Activated CD8-positive, alpha-beta memory T cell treated with anti-CD3 and anti-CD28 coated beads, Interleukin-2, amount 10 ng/mL, durations not matched to agents 7 days and 5 days (primary cell): Measurements from ENCODE around the gene ME1. TPM values are rescaled to one million over a fixed set of nuclear protein-coding genes. Genes with fewer than 3 reads are reported as not detected.

Experiments used
- ATAC-seq: fragments of 150-1000 bp; cut with Tn5 transposase; one replicate; pipeline ENCODE4 v1.10.0; 2021; ENCODE audit warnings: moderate library complexity
- CTCF ChIA-PET: fragments of 350-600 bp; sonication (Branson Sonifier 250); formaldehyde crosslinking; loops from one replicate; lab custom pipeline; 2021; ENCODE audit warnings: antibody characterized with exemption; lab: Charles Lee
- DNase-seq: peaks from one replicate; pipeline ENCODE4 v3.0.0-alpha.2; 2020
- H3K27ac Mint-ChIP-seq: one replicate; pipeline ENCODE4 v1.8.0; 2021; ENCODE audit warnings: mild to moderate bottlenecking, mixed read lengths
- H3K27me3 Mint-ChIP-seq: one replicate; pipeline ENCODE4 v1.8.0; 2021; ENCODE audit warnings: mixed read lengths
- H3K36me3 Mint-ChIP-seq: one replicate; pipeline ENCODE4 v1.8.0; 2021; ENCODE audit warnings: mild to moderate bottlenecking, mixed read lengths
- H3K4me1 Mint-ChIP-seq: one replicate; pipeline ENCODE4 v1.8.0; 2021; ENCODE audit warnings: mixed read lengths
- H3K4me3 Mint-ChIP-seq: one replicate; pipeline ENCODE4 v1.8.0; 2021; ENCODE audit warnings: mild to moderate bottlenecking, moderate library complexity, mixed read lengths
- H3K9me3 Mint-ChIP-seq: one replicate; pipeline ENCODE4 v1.8.0; 2022; ENCODE audit warnings: low read depth, mixed read lengths
- total RNA-seq, 2 experiments: library from RNA; stranded (reverse); gene quantifications; one replicate each; pipeline ENCODE4 v1.2.3, GENCODE V29; 2021

Gene ME1
- total RNA-seq = under 1 TPM; 0.14 to 0.20 TPM

GRCh38 chr6:83430611-83431544, at the start of gene ME1:
ME1 (minus strand) TSS chr6:83431051; CDS start chr6:83430954, 97 bp downstream.
- CTCF ChIA-PET = no interaction called here
- Mint-ChIP-seq H3K4me1 (peaks cover 3% of the 10 kb centered on the region), H3K4me3 (no peak within 1 kb of the TSS), H3K27me3 (peaks cover 25% of the 10 kb centered on the region), H3K9me3 (no peaks in the 10 kb centered on the region), H3K27ac (no peak within 1 kb of the TSS), H3K36me3 (no peaks in the 10 kb centered on the region)
- DNase-seq (peak; percentile 45), ATAC-seq (peak; percentile 64)

GRCh38 chr6:83480470-83480869, 49.6 kb upstream of the ME1 start:
- DNase-seq (no peak), ATAC-seq (no peak)
- H3K4me3 Mint-ChIP-seq = no peak overlapping the region
- CTCF ChIA-PET = no interaction called here
- H3K27me3 Mint-ChIP-seq = no peaks in the 10 kb centered on the region
- no peaks in the 10 kb centered on the region for H3K36me3 Mint-ChIP-seq
- no peak overlapping the region for H3K27ac Mint-ChIP-seq
- no peaks in the 10 kb centered on the region for H3K4me1 Mint-ChIP-seq
- H3K9me3 Mint-ChIP-seq = no peaks in the 10 kb centered on the region

GRCh38 chr6:83479389-83479788, 48.5 kb upstream of the ME1 start:
- Mint-ChIP-seq H3K9me3 (no peaks in the 10 kb centered on the region), H3K27ac (no peak overlapping the region), H3K27me3 (no peaks in the 10 kb centered on the region), H3K4me1 (no peaks in the 10 kb centered on the region), H3K36me3 (no peaks in the 10 kb centered on the region), H3K4me3 (no peak overlapping the region)
- DNase-seq = no peak
- no peak for ATAC-seq
- CTCF ChIA-PET = no interaction called here

- CTCF ChIA-PET = no interaction called here
- H3K27me3 Mint-ChIP-seq = no peaks in the 10 kb centered on the region
- ATAC-seq = no peak
Observed at GRCh38 chr6:83476971-83477370, 46.1 kb upstream of the ME1 start.

GRCh38 chr6:83474309-83474708, 43.5 kb upstream of the ME1 start:
- CTCF ChIA-PET = no interaction called here
- Mint-ChIP-seq H3K4me1 (no peaks in the 10 kb centered on the region), H3K27me3 (peaks cover 5% of the 10 kb centered on the region), H3K27ac (no peak overlapping the region), H3K9me3 (no peaks in the 10 kb centered on the region), H3K4me3 (no peak overlapping the region), H3K36me3 (no peaks in the 10 kb centered on the region)
- DNase-seq = no peak
- ATAC-seq = no peak

More at GRCh38 chr6:83476971-83477370, 46.1 kb upstream of the ME1 start:
- no peak for DNase-seq
- H3K4me1 Mint-ChIP-seq = no peaks in the 10 kb centered on the region
- no peaks in the 10 kb centered on the region for H3K9me3 Mint-ChIP-seq
- H3K27ac Mint-ChIP-seq = no peak overlapping the region
- H3K36me3 Mint-ChIP-seq = no peaks in the 10 kb centered on the region
- no peak overlapping the region for H3K4me3 Mint-ChIP-seq

- H3K27me3 Mint-ChIP-seq = peaks cover 7% of the 10 kb centered on the region
- H3K9me3 Mint-ChIP-seq = no peaks in the 10 kb centered on the region
- H3K4me3 Mint-ChIP-seq = no peak overlapping the region
- H3K36me3 Mint-ChIP-seq = no peaks in the 10 kb centered on the region
- CTCF ChIA-PET = no interaction called here
- no peak for ATAC-seq
- no peak for DNase-seq
- no peaks in the 10 kb centered on the region for H3K4me1 Mint-ChIP-seq
- H3K27ac Mint-ChIP-seq = no peak overlapping the region
Observed at GRCh38 chr6:83472767-83473166, 41.9 kb upstream of the ME1 start.

- peaks cover 11% of the 10 kb centered on the region for H3K27me3 Mint-ChIP-seq
Observed at GRCh38 chr6:83470587-83470986, 39.7 kb upstream of the ME1 start.

GRCh38 chr6:83470001-83470400, 39.1 kb upstream of the ME1 start:
- CTCF ChIA-PET = no interaction called here
- Mint-ChIP-seq H3K4me1 (no peaks in the 10 kb centered on the region), H3K9me3 (no peaks in the 10 kb centered on the region), H3K4me3 (no peak overlapping the region), H3K36me3 (no peaks in the 10 kb centered on the region), H3K27ac (no peak overlapping the region), H3K27me3 (peaks cover 11% of the 10 kb centered on the region)
- no peak for DNase-seq
- ATAC-seq = no peak

More at GRCh38 chr6:83470587-83470986, 39.7 kb upstream of the ME1 start:
- DNase-seq (no peak), ATAC-seq (no peak)
- CTCF ChIA-PET = no interaction called here
- Mint-ChIP-seq H3K4me1 (no peaks in the 10 kb centered on the region), H3K9me3 (no peaks in the 10 kb centered on the region), H3K27ac (no peak overlapping the region), H3K4me3 (no peak overlapping the region), H3K36me3 (no peaks in the 10 kb centered on the region)

GRCh38 chr6:83467620-83468036, 36.8 kb upstream of the ME1 start:
- DNase-seq = no peak
- Mint-ChIP-seq H3K4me3 (no peak overlapping the region), H3K4me1 (no peaks in the 10 kb centered on the region), H3K36me3 (no peaks in the 10 kb centered on the region), H3K27me3 (peaks cover 11% of the 10 kb centered on the region), H3K27ac (no peak overlapping the region), H3K9me3 (no peaks in the 10 kb centered on the region)
- CTCF ChIA-PET = no interaction called here
- ATAC-seq = no peak

GRCh38 chr6:83466328-83466727, 35.5 kb upstream of the ME1 start:
- Mint-ChIP-seq H3K36me3 (no peaks in the 10 kb centered on the region), H3K4me1 (no peaks in the 10 kb centered on the region), H3K4me3 (no peak overlapping the region), H3K27ac (no peak overlapping the region), H3K27me3 (peaks cover 11% of the 10 kb centered on the region), H3K9me3 (no peaks in the 10 kb centered on the region)
- CTCF ChIA-PET = no interaction called here
- ATAC-seq = no peak
- DNase-seq = no peak

- ATAC-seq (no peak), DNase-seq (no peak)
- no peak overlapping the region for H3K4me3 Mint-ChIP-seq
- CTCF ChIA-PET = no interaction called here
- no peaks in the 10 kb centered on the region for H3K9me3 Mint-ChIP-seq
- H3K4me1 Mint-ChIP-seq = no peaks in the 10 kb centered on the region
- H3K27ac Mint-ChIP-seq = no peak overlapping the region
- H3K36me3 Mint-ChIP-seq = no peaks in the 10 kb centered on the region
- peaks cover 7% of the 10 kb centered on the region for H3K27me3 Mint-ChIP-seq
Observed at GRCh38 chr6:83464381-83465140, 33.7 kb upstream of the ME1 start.

GRCh38 chr6:83463886-83464285, 33.0 kb upstream of the ME1 start:
- DNase-seq = no peak
- CTCF ChIA-PET = no interaction called here
- no peaks in the 10 kb centered on the region for H3K9me3 Mint-ChIP-seq
- no peak for ATAC-seq
- no peak overlapping the region for H3K27ac Mint-ChIP-seq
- H3K4me1 Mint-ChIP-seq = no peaks in the 10 kb centered on the region
- H3K4me3 Mint-ChIP-seq = no peak overlapping the region
- H3K36me3 Mint-ChIP-seq = no peaks in the 10 kb centered on the region
- peaks cover 6% of the 10 kb centered on the region for H3K27me3 Mint-ChIP-seq

- peaks cover 2% of the 10 kb centered on the region for H3K27me3 Mint-ChIP-seq
Observed at GRCh38 chr6:83462524-83462923, 31.7 kb upstream of the ME1 start.

GRCh38 chr6:83461438-83461837, 30.6 kb upstream of the ME1 start:
- Mint-ChIP-seq H3K27ac (no peak overlapping the region), H3K4me3 (no peak overlapping the region), H3K9me3 (no peaks in the 10 kb centered on the region), H3K4me1 (no peaks in the 10 kb centered on the region), H3K27me3 (no peaks in the 10 kb centered on the region), H3K36me3 (no peaks in the 10 kb centered on the region)
- no peak for DNase-seq
- CTCF ChIA-PET = no interaction called here
- no peak for ATAC-seq

More at GRCh38 chr6:83462524-83462923, 31.7 kb upstream of the ME1 start:
- Mint-ChIP-seq H3K4me1 (no peaks in the 10 kb centered on the region), H3K27ac (no peak overlapping the region), H3K36me3 (no peaks in the 10 kb centered on the region), H3K9me3 (no peaks in the 10 kb centered on the region), H3K4me3 (no peak overlapping the region)
- no peak for DNase-seq
- ATAC-seq = no peak
- CTCF ChIA-PET = no interaction called here
